DMS53 treated with DMSO at 0.1 percent for 48 hours (cell line): ENCODE results near the gene ODAM.
"Not testable (repeated sequence)": the region's sequence is repeated elsewhere in the genome, so short reads cannot be mapped to it uniquely, and the experiment has no call there.

Experiments used
- DNase-seq: peaks from one replicate; lab custom pipeline; 2025; ENCODE audit not compliant: unreplicated experiment; lab: John Stamatoyannopoulos, UW

Gene ODAM

GRCh38 chr4:70221389-70221788 is 25.9 kb downstream of the ODAM start:
- DNase-seq, result not testable (repeated sequence)

DNA sequence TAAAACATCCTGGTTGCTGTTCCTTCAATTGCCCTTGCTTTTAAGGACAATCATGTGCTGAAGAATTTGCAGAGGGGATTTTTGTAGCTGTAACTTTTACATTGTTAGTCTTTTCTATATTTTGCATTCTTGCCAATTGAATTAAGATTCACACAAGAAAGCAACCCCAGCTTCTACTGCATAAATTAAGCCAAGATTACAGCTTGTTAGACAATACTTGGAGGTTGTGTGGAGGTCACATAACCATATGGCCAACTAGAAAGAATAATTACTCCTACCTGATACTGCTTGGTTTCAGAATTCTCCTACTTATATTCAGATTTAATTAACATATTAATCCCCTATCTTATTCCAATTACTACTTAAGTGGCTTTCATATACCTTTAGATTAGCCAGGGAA is 26.3 kb downstream of the ODAM start:
- not testable (repeated sequence) for DNase-seq

GRCh38 chr4:70225824-70226223 is 30.3 kb downstream of the ODAM start, which contains the start of gene FDCSP:
Gene FDCSP, plus strand, starts transcription at chr4:70226124. Its CDS starts 5,071 bp downstream, at chr4:70231195.
- no peak for DNase-seq

- DNase-seq, result no peak
Measured at GRCh38 chr4:70236125-70236524, 40.6 kb downstream of the ODAM start.

- DNase-seq, result no peak
Measured at GRCh38 chr4:70239131-70239883, 43.8 kb downstream of the ODAM start.

- no peak for DNase-seq
Measured at GRCh38 chr4:70239884-70240591, 44.5 kb downstream of the ODAM start.

DNA sequence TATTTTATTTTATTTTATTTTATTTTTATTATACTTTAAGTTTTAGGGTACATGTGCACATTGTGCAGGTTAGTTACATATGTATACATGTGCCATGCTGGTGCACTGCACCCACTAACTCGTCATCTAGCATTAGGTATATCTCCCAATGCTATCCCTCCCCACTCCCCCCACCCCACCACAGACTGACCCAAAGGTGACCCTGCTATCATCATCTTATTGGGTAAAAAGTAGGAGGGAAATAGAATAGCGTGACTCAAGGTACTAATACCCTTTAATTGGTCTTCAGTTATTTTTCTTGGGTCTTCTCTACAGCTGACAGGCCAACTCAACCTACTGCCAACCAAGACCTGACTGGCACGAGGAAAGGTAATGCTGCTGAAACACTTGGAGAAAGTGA is 46.8 kb downstream of the ODAM start, which contains the start of gene CSN3:
TSS of gene CSN3 (plus strand) at position 301 of the 400 bp plus-strand sequence. CDS start 2,223 bp downstream, outside the sequence.
- not testable (repeated sequence) for DNase-seq

DNA sequence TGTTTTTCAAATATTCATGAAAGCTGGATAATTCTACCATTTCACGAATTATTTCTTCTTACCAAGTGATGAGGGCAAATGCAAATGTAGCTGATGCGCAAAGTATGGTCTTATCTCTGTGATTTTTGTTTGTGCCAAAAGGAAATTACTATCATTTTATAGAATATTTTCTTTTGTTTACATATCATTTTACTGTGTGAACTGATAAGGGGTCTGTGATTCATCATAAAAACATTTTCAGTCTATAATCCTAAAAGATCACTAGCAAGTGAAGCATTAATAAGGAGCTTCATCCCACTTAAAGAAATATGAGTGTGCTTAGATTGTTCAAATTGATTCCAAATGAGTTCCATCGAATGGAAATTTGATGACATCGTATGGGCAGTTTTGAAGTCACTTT is 47.6 kb downstream of the ODAM start:
- DNase-seq, result no peak

DNA sequence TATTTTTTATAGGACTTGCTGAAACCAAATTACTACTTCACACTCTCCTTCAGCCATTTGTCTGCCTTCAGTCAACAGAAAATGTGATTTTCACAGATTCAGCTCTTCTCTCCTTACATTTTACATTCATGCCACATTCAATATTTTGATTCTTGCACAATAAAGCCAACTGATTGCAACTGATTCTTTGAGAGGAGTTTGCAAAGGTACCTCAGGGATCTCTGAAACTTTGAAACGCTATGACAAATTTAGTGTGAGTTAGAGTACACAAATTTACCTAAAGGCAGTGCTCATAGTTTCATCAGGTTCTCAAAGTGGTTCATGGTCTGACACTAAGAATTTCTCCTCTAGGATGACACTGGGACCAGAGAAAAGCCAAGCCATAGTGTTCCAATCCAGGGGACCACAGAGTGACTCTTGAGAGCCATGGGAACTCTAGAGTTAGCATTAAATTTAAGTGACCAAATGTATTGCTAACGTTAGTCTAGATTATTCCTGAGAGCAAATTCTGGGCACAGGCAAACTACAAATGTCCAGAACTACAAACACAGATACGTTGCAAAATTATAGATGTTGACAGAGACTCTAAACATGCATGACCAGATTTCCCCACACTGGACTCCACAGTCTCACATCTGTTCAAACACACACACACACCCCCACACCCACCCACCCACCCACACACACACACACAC is 55.9 kb downstream of the ODAM start:
- no peak for DNase-seq

GRCh38 chr4:70251945-70252277 is 56.4 kb downstream of the ODAM start:
- no peak for DNase-seq
